Liver (tissue), 9 donors: ENCODE data around the gene SEPHS1. TPM values are rescaled to one million over a fixed set of nuclear protein-coding genes. Genes with fewer than 3 reads are reported as not detected.

Source experiments
- DNase-seq: peaks from one replicate; pipeline ENCODE4 v3.0.0-alpha.2; 2017; ENCODE audit warnings: low spot score
- H3K27ac ChIP-seq, 2 donors: one replicate each; pipeline ENCODE4 v1.7.0; 2013; ENCODE audit warnings: inconsistent platforms in 2 of 2, low read length in 2 of 2, control low read depth in 1 of 2, low read depth in 1 of 2, mild to moderate bottlenecking in 1 of 2
- H3K27me3 ChIP-seq, 4 donors: one replicate each; pipeline versions ENCODE4 v1.6.1 to v1.7.0; 2013; ENCODE audit warnings: low read length in 3 of 4, inconsistent platforms in 1 of 4, mild to moderate bottlenecking in 1 of 4, moderate library complexity in 1 of 4; ENCODE audit not compliant: control insufficient read depth in 4 of 4, insufficient read depth in 4 of 4
- H3K36me3 ChIP-seq, 4 donors: one replicate each; pipeline versions ENCODE4 v1.6.1 to v1.7.0; 2013; ENCODE audit warnings: low read length in 3 of 4, mild to moderate bottlenecking in 3 of 4, low read depth in 1 of 4, moderate library complexity in 1 of 4; ENCODE audit not compliant: control insufficient read depth in 4 of 4, insufficient read depth in 3 of 4
- H3K4me1 ChIP-seq, 4 donors: one replicate each; pipeline versions ENCODE4 v1.6.1 to v1.7.0; 2013; ENCODE audit warnings: low read length in 3 of 4, mild to moderate bottlenecking in 3 of 4, moderate library complexity in 1 of 4; ENCODE audit not compliant: control insufficient read depth in 4 of 4, insufficient read depth in 4 of 4
- H3K4me3 ChIP-seq, 3 donors: one replicate each; pipeline versions ENCODE4 v1.6.1 to v1.7.0; 2013; ENCODE audit warnings: low read length in 3 of 3, control low read depth in 1 of 3, low read depth in 1 of 3, mild to moderate bottlenecking in 1 of 3
- H3K9ac ChIP-seq, 2 donors: one replicate each; pipeline ENCODE4 v1.7.0; 2013; ENCODE audit warnings: low read length in 2 of 2, mild to moderate bottlenecking in 2 of 2, moderate library complexity in 2 of 2, control low read depth in 1 of 2, low read depth in 1 of 2
- H3K9me3 ChIP-seq, 4 donors: one replicate each; pipeline versions ENCODE4 v1.6.1 to v1.7.0; 2013; ENCODE audit warnings: low read length in 3 of 4; ENCODE audit not compliant: control insufficient read depth in 4 of 4
- EGR1 ChIP-seq, 2 donors: IDR thresholded peaks; 2 replicates each; pipeline ENCODE4 v1.6.1; 2016 to 2018; ENCODE audit warnings: antibody characterized with exemption in 2 of 2, low read depth in 2 of 2
- FOXA1 ChIP-seq: IDR thresholded peaks from 2 replicates; pipeline ENCODE4 v1.6.1; 2016; ENCODE audit warnings: antibody characterized with exemption
- FOXA2 ChIP-seq: IDR thresholded peaks from 2 replicates; pipeline ENCODE4 v1.6.1; 2016; ENCODE audit warnings: antibody characterized with exemption
- GABPA ChIP-seq, 2 donors: IDR thresholded peaks in 1 of 2; conservative IDR thresholded peaks in 1 of 2; 2 replicates each; pipeline ENCODE4 v1.6.1; 2016; ENCODE audit warnings: antibody characterized with exemption in 2 of 2, mild to moderate bottlenecking in 1 of 2, moderate library complexity in 1 of 2
- HNF4A ChIP-seq, 2 donors: conservative IDR thresholded peaks; 2 replicates each; pipeline ENCODE4 v1.6.1; 2016; ENCODE audit warnings: antibody characterized with exemption in 2 of 2, mild to moderate bottlenecking in 2 of 2
- HNF4G ChIP-seq: IDR thresholded peaks from 2 replicates; pipeline ENCODE4 v1.6.1; 2016; ENCODE audit warnings: antibody characterized with exemption
- JUND ChIP-seq, 2 donors: IDR thresholded peaks; 2 replicates each; pipeline ENCODE4 v1.6.1; 2016; ENCODE audit warnings: antibody characterized with exemption in 2 of 2
- MAX ChIP-seq: IDR thresholded peaks from 2 replicates; pipeline ENCODE4 v1.6.1; 2016; ENCODE audit warnings: antibody characterized with exemption
- NR2F2 ChIP-seq: IDR thresholded peaks from 2 replicates; pipeline ENCODE4 v1.6.1; 2016; ENCODE audit warnings: antibody characterized with exemption
- RAD21 ChIP-seq, 2 donors: IDR thresholded peaks; 2 replicates each; pipeline ENCODE4 v1.6.1; 2016; ENCODE audit warnings: antibody characterized with exemption in 2 of 2, mild to moderate bottlenecking in 2 of 2
- REST ChIP-seq: IDR thresholded peaks from 2 replicates; pipeline ENCODE4 v1.6.1; 2016; ENCODE audit warnings: antibody characterized with exemption, mild to moderate bottlenecking
- RXRA ChIP-seq, 2 donors: IDR thresholded peaks; 2 replicates each; pipeline ENCODE4 v1.6.1; 2017 to 2018; ENCODE audit warnings: antibody characterized with exemption in 2 of 2, mild to moderate bottlenecking in 1 of 2
- SP1 ChIP-seq: IDR thresholded peaks from 2 replicates; pipeline ENCODE4 v1.6.1; 2018; ENCODE audit warnings: antibody characterized with exemption, mild to moderate bottlenecking
- TAF1 ChIP-seq: conservative IDR thresholded peaks from 2 replicates; pipeline ENCODE4 v1.6.1; 2016; ENCODE audit warnings: antibody characterized with exemption, mild to moderate bottlenecking
- YY1 ChIP-seq: IDR thresholded peaks from 2 replicates; pipeline ENCODE4 v1.6.1; 2016; ENCODE audit warnings: antibody characterized with exemption, mild to moderate bottlenecking
- ZBTB33 ChIP-seq: IDR thresholded peaks from 2 replicates; pipeline ENCODE4 v1.6.1; 2016; ENCODE audit warnings: antibody characterized with exemption
- WGBS: extraction: QIAGEN DNeasy Blood & Tissue Kit; methylation state at CpG from one replicate; pipeline ENCODE4 v1.1.7; 2013; 5-methylcytosine and 5-hydroxymethylcytosine counted together
- polyA plus RNA-seq, 2 donors: library from polyadenylated mRNA; stranded (reverse) in 1 of 2; unstranded in 1 of 2; fragments of 200-250 nt in 1 of 2; fragments of >200 nt in 1 of 2; fragmentation: Nextera tagmentation in 1 of 2; extraction: Ambion mirVana in 1 of 2; gene quantifications; one replicate each; pipeline versions ENCODE4 v1.2.1 to v1.2.3, GENCODE V29; 2013 to 2015
- total RNA-seq, 2 donors: library from RNA; depleted of rRNA; stranded (reverse); fragments of >200 nt; gene quantifications; one replicate each; pipeline ENCODE4 v1.2.3, GENCODE V29; 2014
- TF ChIP-seq, protein P1 (sequence below): fragments of 150-350 bp; IDR thresholded peaks from 2 replicates; pipeline ENCODE4 v1.5.1; 2017; ENCODE audit warnings: improper control_type of control experiment, low read depth, low read length; ENCODE audit not compliant: missing input control
- TF ChIP-seq, protein P2 (sequence below): IDR thresholded peaks from 2 replicates; pipeline ENCODE4 v1.6.1; 2016; ENCODE audit warnings: antibody characterized with exemption
- donor health status: healthy.
- donor health status: healthy.
- donor health status: healthy.
- donor health status: healthy.
- donor health status: healthy.

SEPHS1 gene
- total and polyA plus RNA-seq, 4 donors = 10.4 to 39.3 (median 28.3) TPM

DNA sequence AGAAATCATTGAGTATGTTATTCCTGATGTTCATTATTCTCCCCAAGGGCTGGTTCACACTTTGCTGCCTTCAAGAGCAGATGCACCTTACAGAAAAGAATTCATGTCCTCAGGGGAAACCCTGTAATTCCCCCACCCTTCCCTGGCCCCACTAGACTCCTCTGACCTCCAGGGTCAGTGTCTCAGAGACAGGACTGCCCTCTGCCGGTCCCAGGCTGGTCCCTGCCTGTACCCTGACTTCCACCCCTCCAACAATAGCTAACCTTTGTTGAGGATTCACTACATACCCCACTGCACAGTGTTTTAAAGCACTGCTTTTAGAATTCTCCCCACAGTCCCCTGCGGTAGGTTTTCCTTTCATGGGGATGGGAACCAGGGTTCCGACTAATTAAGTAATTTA, 4.4 kb upstream of the SEPHS1 start:
- TF ChIP-seq FOXA2 (no peak), REST (no peak), TAF1 (no peak), ZBTB33 (no peak), EGR1 (IDR thresholded peaks at IDR 0.05; ENCODE audit: low read depth in 2 of 2) (no peak), NR2F2 (no peak), JUND (IDR thresholded peaks at IDR 0.05) (no peak), HNF4G (no peak), YY1 (no peak), RXRA (IDR thresholded peaks at IDR 0.05) (peak in 1 of 2 donors; percentile 25), HNF4A (conservative IDR thresholded peaks at IDR 0.05) (no peak), RAD21 (IDR thresholded peaks at IDR 0.05) (peak; percentile 41 to 72), FOXA1 (no peak)
- TF ChIP-seq, protein P1, sequence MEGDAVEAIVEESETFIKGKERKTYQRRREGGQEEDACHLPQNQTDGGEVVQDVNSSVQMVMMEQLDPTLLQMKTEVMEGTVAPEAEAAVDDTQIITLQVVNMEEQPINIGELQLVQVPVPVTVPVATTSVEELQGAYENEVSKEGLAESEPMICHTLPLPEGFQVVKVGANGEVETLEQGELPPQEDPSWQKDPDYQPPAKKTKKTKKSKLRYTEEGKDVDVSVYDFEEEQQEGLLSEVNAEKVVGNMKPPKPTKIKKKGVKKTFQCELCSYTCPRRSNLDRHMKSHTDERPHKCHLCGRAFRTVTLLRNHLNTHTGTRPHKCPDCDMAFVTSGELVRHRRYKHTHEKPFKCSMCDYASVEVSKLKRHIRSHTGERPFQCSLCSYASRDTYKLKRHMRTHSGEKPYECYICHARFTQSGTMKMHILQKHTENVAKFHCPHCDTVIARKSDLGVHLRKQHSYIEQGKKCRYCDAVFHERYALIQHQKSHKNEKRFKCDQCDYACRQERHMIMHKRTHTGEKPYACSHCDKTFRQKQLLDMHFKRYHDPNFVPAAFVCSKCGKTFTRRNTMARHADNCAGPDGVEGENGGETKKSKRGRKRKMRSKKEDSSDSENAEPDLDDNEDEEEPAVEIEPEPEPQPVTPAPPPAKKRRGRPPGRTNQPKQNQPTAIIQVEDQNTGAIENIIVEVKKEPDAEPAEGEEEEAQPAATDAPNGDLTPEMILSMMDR = peak; percentile 32
- TF ChIP-seq, protein P2, sequence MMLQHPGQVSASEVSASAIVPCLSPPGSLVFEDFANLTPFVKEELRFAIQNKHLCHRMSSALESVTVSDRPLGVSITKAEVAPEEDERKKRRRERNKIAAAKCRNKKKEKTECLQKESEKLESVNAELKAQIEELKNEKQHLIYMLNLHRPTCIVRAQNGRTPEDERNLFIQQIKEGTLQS = no peak
- Histone ChIP-seq H3K36me3 (no peaks in the 10 kb centered on the region), H3K4me1 (peaks cover 3 to 21% (median 11%) of the 10 kb centered on the region in 4 donors), H3K27me3 (no peaks in the 10 kb centered on the region), H3K9ac (no peak overlapping the region), H3K9me3 (no peaks in the 10 kb centered on the region), H3K4me3 (no peak overlapping the region), H3K27ac (no peak overlapping the region)
- DNase-seq = no peak
- 55% methylated on average over 3 of the region's 3 CpGs for WGBS

GRCh38 chr10:13351340-13351915, 3.3 kb upstream of the SEPHS1 start:
- Histone ChIP-seq H3K9me3 (no peaks in the 10 kb centered on the region), H3K4me3 (no peak overlapping the region), H3K36me3 (no peaks in the 10 kb centered on the region), H3K4me1 (peaks cover 3 to 21% (median 12%) of the 10 kb centered on the region in 4 donors), H3K9ac (no peak overlapping the region), H3K27me3 (no peaks in the 10 kb centered on the region), H3K27ac (no peak overlapping the region)
- TF ChIP-seq GABPA (IDR thresholded peaks at IDR 0.05 in 1 of 2, conservative IDR thresholded peaks at IDR 0.05 in 1 of 2) (no peak), MAX (no peak), REST (no peak), SP1 (no peak), ZBTB33 (no peak), RXRA (IDR thresholded peaks at IDR 0.05) (no peak), HNF4G (no peak), HNF4A (conservative IDR thresholded peaks at IDR 0.05) (no peak), EGR1 (IDR thresholded peaks at IDR 0.05; ENCODE audit: low read depth in 2 of 2) (no peak), FOXA2 (no peak), RAD21 (IDR thresholded peaks at IDR 0.05) (no peak)
- TF ChIP-seq, protein P2 = no peak
- no peak for DNase-seq
- 71% methylated on average over 11 of the region's 11 CpGs for WGBS
